GM18907 (cell line): ENCODE results near the gene FAM131A.
A peak's percentile ranks its signal among the peaks of the same experiment; 100 is the strongest.

Experiments
- ATAC-seq: cut with Tn5 transposase; IDR thresholded peaks from one replicate; pipeline ENCODE4 v1.9.1; 2021; ENCODE audit warnings: mild to moderate bottlenecking, moderate library complexity; ENCODE audit not compliant: unreplicated experiment

FAM131A gene

GRCh38 chr3:184315871-184316661 is 21.3 kb upstream of the FAM131A start:
- ATAC-seq: no peak

GRCh38 chr3:184316792-184317191 is 20.6 kb upstream of the FAM131A start:
- ATAC-seq: no peak

- no peak for ATAC-seq
Measured at GRCh38 chr3:184317201-184317600, 20.2 kb upstream of the FAM131A start.

GRCh38 chr3:184320104-184320445 is 17.3 kb upstream of the FAM131A start:
- no peak for ATAC-seq

- no peak for ATAC-seq
Measured at GRCh38 chr3:184321666-184322065, 15.7 kb upstream of the FAM131A start.

- ATAC-seq: no peak
Measured at GRCh38 chr3:184322731-184323487, 14.5 kb upstream of the FAM131A start.

GRCh38 chr3:184323696-184324095 is 13.7 kb upstream of the FAM131A start:
- no peak for ATAC-seq

GRCh38 chr3:184325269-184325668 is 12.1 kb upstream of the FAM131A start:
- no peak for ATAC-seq

GRCh38 chr3:184325715-184326369 is 11.6 kb upstream of the FAM131A start:
- no peak for ATAC-seq

- no peak for ATAC-seq
Measured at GRCh38 chr3:184327171-184327570, 10.2 kb upstream of the FAM131A start.

GRCh38 chr3:184328516-184328915 is 8.9 kb upstream of the FAM131A start:
- no peak for ATAC-seq

GRCh38 chr3:184332370-184333090 is 4.9 kb upstream of the FAM131A start:
- ATAC-seq: no peak

- ATAC-seq: no peak
Measured at GRCh38 chr3:184333190-184333589, 4.2 kb upstream of the FAM131A start.

- ATAC-seq: no peak
Measured at GRCh38 chr3:184333700-184334099, 3.7 kb upstream of the FAM131A start.

GRCh38 chr3:184334470-184335158 is 2.8 kb upstream of the FAM131A start:
- no peak for ATAC-seq

GRCh38 chr3:184335291-184335660 is 2.1 kb upstream of the FAM131A start:
- peak; percentile 3 for ATAC-seq

- ATAC-seq: peak; percentile 68
Measured at GRCh38 chr3:184335661-184336546, 1.5 kb upstream of the FAM131A start.

- no peak for ATAC-seq
Measured at GRCh38 chr3:184336547-184337398, 627 bp upstream of the FAM131A start.

GRCh38 chr3:184337981-184338380 is 581 bp downstream of the FAM131A start:
- ATAC-seq: no peak
